Measurements from ENCODE around the gene CERS5. TPM values are rescaled to one million over a fixed set of nuclear protein-coding genes. Genes with fewer than 3 reads are reported as not detected.
"Not testable (repeated sequence)": the region's sequence is repeated elsewhere in the genome, so short reads cannot be mapped to it uniquely, and the experiment has no call there.

CERS5 gene
- total RNA-seq, 6 donors from 2014 or later = 21.0 to 40.4 (median 35.8) TPM

DNA sequence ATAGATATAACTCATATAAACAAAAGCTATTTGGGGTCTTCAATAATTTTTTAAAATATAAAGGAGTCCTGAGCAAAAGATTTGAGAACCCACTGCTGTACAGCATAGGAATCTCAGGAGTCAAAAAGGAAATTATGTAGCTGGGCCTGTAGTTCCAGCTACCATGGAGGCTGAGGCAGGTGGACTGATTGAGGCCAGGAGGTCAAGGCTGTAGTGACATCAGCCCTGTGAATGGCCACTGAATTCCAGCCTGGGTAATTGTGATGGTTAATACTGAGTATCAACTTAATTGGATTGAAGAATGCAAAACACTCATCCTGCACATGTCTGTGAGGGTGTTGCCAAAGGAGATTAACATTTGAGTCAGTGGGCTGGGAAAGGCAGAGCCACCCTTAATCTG, 10.5 kb downstream of the CERS5 start:
- Histone ChIP-seq H3K36me3 (peaks cover 0 to 8% (median 3%) of the 10 kb centered on the region in 4 donors), H3K27me3 (no peaks in the 10 kb centered on the region), H3K4me1 (peaks cover 0 to 4% (median 0%) of the 10 kb centered on the region in 4 donors), H3K4me3 (no peak overlapping the region), H3K27ac (no peak overlapping the region), H3K9me3 (no peaks in the 10 kb centered on the region)
- DNase-seq = no peak
- ATAC-seq (ENCODE audit: low FRiP score in 2 of 2) = no peak
- TF ChIP-seq POLR2A (IDR thresholded peaks at IDR 0.05) (no peak), EP300 (IDR thresholded peaks at IDR 0.05) (no peak), POLR2AphosphoS5 (IDR thresholded peaks at IDR 0.05) (no peak)
- TF ChIP-seq, protein P1, sequence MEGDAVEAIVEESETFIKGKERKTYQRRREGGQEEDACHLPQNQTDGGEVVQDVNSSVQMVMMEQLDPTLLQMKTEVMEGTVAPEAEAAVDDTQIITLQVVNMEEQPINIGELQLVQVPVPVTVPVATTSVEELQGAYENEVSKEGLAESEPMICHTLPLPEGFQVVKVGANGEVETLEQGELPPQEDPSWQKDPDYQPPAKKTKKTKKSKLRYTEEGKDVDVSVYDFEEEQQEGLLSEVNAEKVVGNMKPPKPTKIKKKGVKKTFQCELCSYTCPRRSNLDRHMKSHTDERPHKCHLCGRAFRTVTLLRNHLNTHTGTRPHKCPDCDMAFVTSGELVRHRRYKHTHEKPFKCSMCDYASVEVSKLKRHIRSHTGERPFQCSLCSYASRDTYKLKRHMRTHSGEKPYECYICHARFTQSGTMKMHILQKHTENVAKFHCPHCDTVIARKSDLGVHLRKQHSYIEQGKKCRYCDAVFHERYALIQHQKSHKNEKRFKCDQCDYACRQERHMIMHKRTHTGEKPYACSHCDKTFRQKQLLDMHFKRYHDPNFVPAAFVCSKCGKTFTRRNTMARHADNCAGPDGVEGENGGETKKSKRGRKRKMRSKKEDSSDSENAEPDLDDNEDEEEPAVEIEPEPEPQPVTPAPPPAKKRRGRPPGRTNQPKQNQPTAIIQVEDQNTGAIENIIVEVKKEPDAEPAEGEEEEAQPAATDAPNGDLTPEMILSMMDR (IDR thresholded peaks at IDR 0.05) = no peak

DNA sequence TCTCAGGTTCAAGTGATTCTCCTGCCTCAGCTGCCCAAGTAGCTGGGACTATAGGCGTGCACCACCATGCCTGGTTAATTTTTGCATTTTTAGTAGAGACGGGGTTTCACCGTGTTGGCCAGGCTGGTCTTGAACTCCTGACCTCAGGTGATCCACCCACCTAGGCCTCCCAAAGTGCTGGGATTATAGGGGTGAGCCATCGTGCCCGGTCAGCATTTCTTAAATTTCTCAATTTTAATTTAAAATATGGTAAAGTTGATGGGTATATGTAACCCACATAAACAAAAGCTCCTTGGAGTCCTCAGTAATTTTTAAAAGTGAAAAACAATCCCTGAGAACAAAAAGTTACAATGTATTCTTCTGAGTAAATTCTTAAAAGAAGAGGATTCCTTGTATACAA, 12.2 kb downstream of the CERS5 start:
- H3K4me3 ChIP-seq; H3K27me3 ChIP-seq; H3K9me3 ChIP-seq; DNase-seq; H3K27ac ChIP-seq; H3K4me1 ChIP-seq; ATAC-seq (ENCODE audit: low FRiP score in 2 of 2); H3K36me3 ChIP-seq: not testable (repeated sequence)
- 95 to 97% methylated on average over 5 of the region's 5 CpGs for WGBS, 2 donors

DNA sequence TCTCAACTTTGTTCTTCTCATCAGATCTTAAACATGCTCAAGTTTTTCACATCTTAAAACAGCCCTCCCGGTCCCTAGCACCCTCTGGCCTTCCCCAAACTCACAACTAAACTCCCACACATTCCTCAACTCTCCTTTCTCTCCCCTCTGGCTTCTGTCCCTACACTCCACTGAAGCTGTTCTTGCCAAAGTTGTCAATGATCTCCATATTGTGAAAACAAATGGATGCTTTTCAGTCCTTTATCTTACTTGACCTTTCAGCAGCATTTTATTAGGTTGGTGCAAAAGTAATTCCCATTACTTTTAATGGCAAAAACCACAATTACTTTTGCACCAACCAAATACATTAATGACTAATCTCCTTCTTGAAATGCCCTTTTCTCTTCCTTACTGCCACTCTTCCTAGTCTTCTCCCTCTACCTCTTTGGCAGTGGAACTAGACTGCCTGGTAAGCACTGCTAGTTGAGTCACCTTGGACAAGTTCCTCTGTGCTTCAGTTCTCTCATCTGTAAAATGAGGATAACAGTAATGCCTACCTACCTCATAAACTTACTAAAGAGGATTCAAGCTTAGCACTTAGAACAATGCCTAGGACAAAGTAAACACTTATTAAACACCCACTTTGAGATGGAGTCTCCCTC, 16.0 kb downstream of the CERS5 start:
- Histone ChIP-seq H3K9me3 (no peaks in the 10 kb centered on the region), H3K27me3 (no peaks in the 10 kb centered on the region), H3K36me3 (peaks cover 0 to 8% (median 3%) of the 10 kb centered on the region in 4 donors), H3K27ac (no peak overlapping the region), H3K4me3 (no peak overlapping the region), H3K4me1 (no peaks in the 10 kb centered on the region)
- no peak for TF ChIP-seq POLR2A (IDR thresholded peaks at IDR 0.05)
- no peak for TF ChIP-seq EP300 (IDR thresholded peaks at IDR 0.05)
- TF ChIP-seq POLR2AphosphoS5 (IDR thresholded peaks at IDR 0.05) = no peak
- TF ChIP-seq, protein P1 (IDR thresholded peaks at IDR 0.05) = no peak
- ATAC-seq (ENCODE audit: low FRiP score in 2 of 2) = no peak
- 76 to 94% methylated on average over 1 of the region's 1 CpG for WGBS, 2 donors
- DNase-seq = no peak

DNA sequence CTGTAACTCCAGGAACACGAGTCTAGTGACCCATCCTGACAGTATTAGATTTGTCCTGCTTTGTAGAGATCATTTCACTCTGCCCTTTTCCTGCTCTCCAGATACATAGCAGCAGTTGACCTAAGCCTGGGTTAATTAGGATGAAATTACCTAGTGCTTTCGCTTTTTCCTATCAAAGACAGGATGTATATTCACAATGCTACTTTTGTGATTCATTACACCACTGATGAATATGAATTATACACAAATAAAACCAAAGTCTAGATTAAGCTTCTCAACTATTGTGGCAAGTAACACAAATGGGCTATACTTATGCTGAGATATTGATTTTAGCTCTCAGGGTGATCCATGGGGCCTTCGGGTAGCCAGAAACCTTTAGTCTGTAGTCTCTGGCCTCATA, 17.9 kb downstream of the CERS5 start:
- no peak for DNase-seq
- WGBS, 2 donors = 73 to 75% methylated on average over 3 of the region's 3 CpGs
- H3K27me3 ChIP-seq = no peaks in the 10 kb centered on the region
- peaks cover 0 to 8% (median 3%) of the 10 kb centered on the region in 4 donors for H3K36me3 ChIP-seq
- TF ChIP-seq, protein P1 (IDR thresholded peaks at IDR 0.05) = no peak
- TF ChIP-seq POLR2A (IDR thresholded peaks at IDR 0.05) (no peak), POLR2AphosphoS5 (IDR thresholded peaks at IDR 0.05) (no peak), EP300 (IDR thresholded peaks at IDR 0.05) (no peak)
- no peaks in the 10 kb centered on the region for H3K9me3 ChIP-seq
- H3K27ac ChIP-seq = no peak overlapping the region
- peaks cover 0 to 2% (median 0%) of the 10 kb centered on the region in 4 donors for H3K4me1 ChIP-seq
- no peak for ATAC-seq (ENCODE audit: low FRiP score in 2 of 2)
- H3K4me3 ChIP-seq = no peak overlapping the region

DNA sequence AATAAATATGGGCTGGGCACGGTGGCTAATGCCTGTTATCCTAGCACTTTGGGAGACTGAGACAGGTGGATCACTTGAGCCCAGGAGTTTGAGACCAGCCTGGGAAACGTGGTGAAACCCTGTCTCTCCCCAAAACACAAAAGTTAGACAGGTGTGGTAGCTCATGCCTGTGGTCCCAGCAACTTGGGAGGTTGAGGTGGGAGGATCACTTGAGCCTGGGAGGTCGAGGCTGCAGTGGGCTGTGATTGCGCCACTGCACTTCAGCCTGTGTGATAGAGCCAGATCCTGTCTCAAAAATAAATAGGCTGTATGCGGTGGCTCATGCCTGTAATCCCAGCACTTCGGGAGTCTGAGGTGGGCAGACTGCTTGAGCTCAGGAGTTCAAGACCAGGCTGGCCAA, 19.2 kb downstream of the CERS5 start:
- not testable (repeated sequence) for H3K27ac ChIP-seq; H3K9me3 ChIP-seq; H3K36me3 ChIP-seq; ATAC-seq (ENCODE audit: low FRiP score in 2 of 2); H3K4me3 ChIP-seq; DNase-seq; H3K4me1 ChIP-seq; H3K27me3 ChIP-seq
- 79 to 81% methylated on average over 5 to 6 of the region's 6 CpGs for WGBS, 2 donors

DNA sequence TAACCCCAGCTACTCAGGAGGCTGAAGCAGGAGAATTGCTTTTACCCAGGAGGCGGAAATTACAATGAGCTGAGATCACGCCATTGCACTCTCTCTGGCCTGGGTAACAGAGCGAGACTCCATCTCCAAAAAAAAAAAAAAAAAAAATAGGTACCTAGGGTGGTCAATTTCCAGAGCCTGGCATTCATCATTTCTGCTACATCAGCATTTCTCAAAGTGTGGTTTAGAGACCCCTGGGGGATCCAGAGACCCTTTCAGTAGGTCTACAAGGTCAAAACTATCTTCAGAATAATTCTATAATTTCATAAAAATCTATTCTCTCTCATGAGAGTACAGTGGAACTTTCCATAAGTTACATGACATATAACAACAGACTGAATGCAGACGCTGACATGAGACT, 19.9 kb downstream of the CERS5 start:
- Histone ChIP-seq H3K27me3 (no peaks in the 10 kb centered on the region), H3K9me3 (no peaks in the 10 kb centered on the region), H3K36me3 (peaks cover 0 to 9% (median 0%) of the 10 kb centered on the region in 4 donors), H3K27ac (no peak overlapping the region), H3K4me1 (peaks cover 0 to 9% (median 1%) of the 10 kb centered on the region in 4 donors), H3K4me3 (no peak overlapping the region)
- ATAC-seq (ENCODE audit: low FRiP score in 2 of 2) (no peak), DNase-seq (no peak)
- WGBS, 2 donors = 96 to 97% methylated on average over 4 of the region's 4 CpGs
- TF ChIP-seq, protein P1 (IDR thresholded peaks at IDR 0.05) = no peak
- TF ChIP-seq POLR2AphosphoS5 (IDR thresholded peaks at IDR 0.05) (no peak), EP300 (IDR thresholded peaks at IDR 0.05) (no peak), POLR2A (IDR thresholded peaks at IDR 0.05) (no peak)
